Osteoblast (primary cell): ENCODE measurements around the gene JUN. TPM values are rescaled to one million over a fixed set of nuclear protein-coding genes. Genes with fewer than 3 reads are reported as not detected.

Experiments used
- DNase-seq: peaks from one replicate; pipeline ENCODE4 v3.0.0; 2011; ENCODE audit warnings: low spot score, mixed read lengths; ENCODE audit not compliant: insufficient read length; ENCODE audit errors: missing footprints
- H2AFZ ChIP-seq: 2 replicates; pipeline ENCODE4 v1.6.0; 2011; ENCODE audit warnings: mild to moderate bottlenecking, low read length
- H3K27ac ChIP-seq: 2 replicates; pipeline ENCODE4 v1.5.1; 2011; ENCODE audit warnings: mild to moderate bottlenecking, low read depth, low read length, moderate library complexity
- H3K27me3 ChIP-seq: 2 replicates; pipeline ENCODE4 v1.6.0; 2012; ENCODE audit warnings: mild to moderate bottlenecking, control low read depth, inconsistent platforms, low read length, moderate library complexity; ENCODE audit not compliant: insufficient read depth
- H3K36me3 ChIP-seq: 2 replicates; pipeline ENCODE4 v1.5.1; 2011; ENCODE audit warnings: mild to moderate bottlenecking, low read length, control low read depth, moderate library complexity; ENCODE audit not compliant: insufficient read depth
- H3K4me1 ChIP-seq: 2 replicates; pipeline ENCODE4 v1.5.1; 2011; ENCODE audit warnings: mild to moderate bottlenecking, low read length, control low read depth, moderate library complexity; ENCODE audit not compliant: insufficient read depth
- H3K4me2 ChIP-seq: 2 replicates; pipeline ENCODE4 v1.6.0; 2011; ENCODE audit warnings: mild to moderate bottlenecking, low read length; ENCODE audit not compliant: insufficient read depth
- H3K4me3 ChIP-seq: fragments of 200-600 bp; sonication (generic); 3 replicates; pipeline ENCODE4 v1.5.1; 2012; ENCODE audit warnings: mild to moderate bottlenecking, low read length, inconsistent platforms; ENCODE audit not compliant: insufficient read depth
- H3K79me2 ChIP-seq: 2 replicates; pipeline ENCODE4 v1.6.0; 2012; ENCODE audit warnings: mild to moderate bottlenecking, low read length, control low read depth, inconsistent platforms; ENCODE audit not compliant: insufficient read depth
- H3K9me3 ChIP-seq: 2 replicates; pipeline ENCODE4 v1.5.1; 2011; ENCODE audit warnings: low read depth, low read length, control low read depth
- H4K20me1 ChIP-seq: 2 replicates; pipeline ENCODE4 v1.6.0; 2012; ENCODE audit warnings: mild to moderate bottlenecking, low read length, control low read depth; ENCODE audit not compliant: insufficient read depth
- total RNA-seq: library from RNA; depleted of rRNA; stranded (reverse); fragments of >200 nt; gene quantifications from 2 replicates; pipeline ENCODE4 v1.2.3, GENCODE V29; 2012
- TF ChIP-seq, protein P1 (sequence below): IDR thresholded peaks from 2 replicates; pipeline ENCODE4 v1.5.1; 2011; ENCODE audit warnings: mild to moderate bottlenecking, low read depth, low read length, moderate library complexity; ENCODE audit errors: extremely low read depth

The JUN gene
- total RNA-seq, 1 donor, result 48.9 TPM

DNA sequence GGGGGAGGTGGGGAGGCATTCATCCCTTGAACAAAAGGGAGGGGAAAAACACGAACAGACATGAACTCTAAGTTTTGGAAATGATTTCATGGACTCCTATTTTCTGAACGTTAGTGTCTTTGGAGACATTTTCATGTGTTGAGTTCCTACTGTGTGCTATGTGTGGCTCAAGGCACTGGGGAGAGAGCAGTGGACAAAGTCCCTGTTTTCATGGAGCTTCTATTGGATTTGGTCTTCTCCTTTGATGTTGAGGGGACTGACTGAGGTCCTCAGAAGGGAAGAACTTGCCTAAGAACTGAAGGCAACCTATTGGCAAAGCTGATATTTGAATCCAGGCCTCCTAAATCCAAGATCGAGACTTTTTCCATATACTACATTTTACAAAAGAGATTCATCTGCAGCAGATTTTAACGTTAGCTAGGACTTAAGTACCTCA lies 30.4 kb downstream of the JUN start:
- Histone ChIP-seq H4K20me1 (no peaks in the 10 kb centered on the region), H3K27ac (no peak overlapping the region), H3K4me2 (no peak overlapping the region), H3K27me3 (no peaks in the 10 kb centered on the region), H2AFZ (no peak overlapping the region), H3K4me1 (peaks cover 31% of the 10 kb centered on the region), H3K9me3 (no peaks in the 10 kb centered on the region), H3K79me2 (no peaks in the 10 kb centered on the region), H3K36me3 (no peaks in the 10 kb centered on the region), H3K4me3 (no peak overlapping the region)
- no peak for DNase-seq
- TF ChIP-seq, protein P1, sequence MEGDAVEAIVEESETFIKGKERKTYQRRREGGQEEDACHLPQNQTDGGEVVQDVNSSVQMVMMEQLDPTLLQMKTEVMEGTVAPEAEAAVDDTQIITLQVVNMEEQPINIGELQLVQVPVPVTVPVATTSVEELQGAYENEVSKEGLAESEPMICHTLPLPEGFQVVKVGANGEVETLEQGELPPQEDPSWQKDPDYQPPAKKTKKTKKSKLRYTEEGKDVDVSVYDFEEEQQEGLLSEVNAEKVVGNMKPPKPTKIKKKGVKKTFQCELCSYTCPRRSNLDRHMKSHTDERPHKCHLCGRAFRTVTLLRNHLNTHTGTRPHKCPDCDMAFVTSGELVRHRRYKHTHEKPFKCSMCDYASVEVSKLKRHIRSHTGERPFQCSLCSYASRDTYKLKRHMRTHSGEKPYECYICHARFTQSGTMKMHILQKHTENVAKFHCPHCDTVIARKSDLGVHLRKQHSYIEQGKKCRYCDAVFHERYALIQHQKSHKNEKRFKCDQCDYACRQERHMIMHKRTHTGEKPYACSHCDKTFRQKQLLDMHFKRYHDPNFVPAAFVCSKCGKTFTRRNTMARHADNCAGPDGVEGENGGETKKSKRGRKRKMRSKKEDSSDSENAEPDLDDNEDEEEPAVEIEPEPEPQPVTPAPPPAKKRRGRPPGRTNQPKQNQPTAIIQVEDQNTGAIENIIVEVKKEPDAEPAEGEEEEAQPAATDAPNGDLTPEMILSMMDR, result no peak

- H3K4me2 ChIP-seq, result no peak overlapping the region
- no peak overlapping the region for H2AFZ ChIP-seq
- H3K4me3 ChIP-seq, result no peak overlapping the region
- no peak overlapping the region for H3K27ac ChIP-seq
- H3K27me3 ChIP-seq, result no peaks in the 10 kb centered on the region
- H3K36me3 ChIP-seq, result no peaks in the 10 kb centered on the region
- no peaks in the 10 kb centered on the region for H3K9me3 ChIP-seq
- no peak for DNase-seq
- no peaks in the 10 kb centered on the region for H3K79me2 ChIP-seq
- H4K20me1 ChIP-seq, result no peaks in the 10 kb centered on the region
- H3K4me1 ChIP-seq, result peaks cover 10% of the 10 kb centered on the region
- TF ChIP-seq, protein P1, result no peak
These were observed 34.2 kb downstream of the JUN start for GRCh38 chr1:58749646-58750045.

- Histone ChIP-seq H2AFZ (no peak overlapping the region), H4K20me1 (no peaks in the 10 kb centered on the region)
These were observed 35.2 kb downstream of the JUN start for GRCh38 chr1:58748666-58749065.

DNA sequence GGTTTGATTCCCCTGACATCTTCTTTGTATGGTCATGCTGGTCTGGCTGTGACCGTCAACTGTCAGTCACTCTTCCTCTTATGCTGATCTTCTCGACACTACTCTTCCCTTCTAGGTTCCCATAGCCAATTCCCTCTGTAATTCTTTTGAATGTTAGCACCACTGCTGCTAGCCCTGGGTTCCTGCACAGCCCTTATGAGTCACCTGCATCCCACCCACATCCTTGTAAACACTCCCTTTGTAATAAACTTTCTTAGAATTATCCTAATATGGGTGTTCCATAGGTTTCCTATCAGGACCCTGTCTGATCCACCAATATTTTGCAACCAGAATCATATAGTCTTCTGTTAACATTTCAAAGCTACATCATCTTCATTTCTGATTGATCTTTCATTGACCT lies 37.1 kb downstream of the JUN start:
- H3K4me2 ChIP-seq, result no peak overlapping the region
- H3K79me2 ChIP-seq, result no peaks in the 10 kb centered on the region
- DNase-seq, result no peak
- no peaks in the 10 kb centered on the region for H3K9me3 ChIP-seq
- no peaks in the 10 kb centered on the region for H3K4me1 ChIP-seq
- no peak overlapping the region for H2AFZ ChIP-seq
- TF ChIP-seq, protein P1, result no peak
- H4K20me1 ChIP-seq, result no peaks in the 10 kb centered on the region
- no peaks in the 10 kb centered on the region for H3K36me3 ChIP-seq
- H3K27me3 ChIP-seq, result no peaks in the 10 kb centered on the region
- H3K4me3 ChIP-seq, result no peak overlapping the region
- no peak overlapping the region for H3K27ac ChIP-seq

More at GRCh38 chr1:58748666-58749065, 35.2 kb downstream of the JUN start:
- Histone ChIP-seq H3K9me3 (no peaks in the 10 kb centered on the region), H3K27me3 (no peaks in the 10 kb centered on the region), H3K4me1 (peaks cover under 1% of the 10 kb centered on the region), H3K36me3 (no peaks in the 10 kb centered on the region), H3K27ac (no peak overlapping the region), H3K79me2 (no peaks in the 10 kb centered on the region), H3K4me3 (no peak overlapping the region), H3K4me2 (no peak overlapping the region)
- TF ChIP-seq, protein P1, result no peak
- no peak for DNase-seq
